Activated CD4-positive, alpha-beta memory T cell treated with anti-CD3 and anti-CD28 coated beads for 36 hours (primary cell): Measurements from ENCODE around the gene SPATA13. TPM values are rescaled to one million over a fixed set of nuclear protein-coding genes. Genes with fewer than 3 reads are reported as not detected.

Experiments
- CTCF ChIA-PET: fragments of 350-600 bp; sonication (Branson Sonifier 250); formaldehyde crosslinking; loops from one replicate; lab custom pipeline; 2021; ENCODE audit warnings: antibody characterized with exemption, inconsistent platforms; lab: Charles Lee
- POLR2A ChIA-PET: fragments of 350-600 bp; sonication (Branson Sonifier 250); formaldehyde crosslinking; loops from one replicate; lab custom pipeline; 2021; ENCODE audit warnings: antibody characterized with exemption; lab: Charles Lee
- DNase-seq: peaks from one replicate; pipeline ENCODE4 v3.0.0-alpha.2; 2020
- H3K27ac Mint-ChIP-seq: one replicate; pipeline ENCODE4 v1.8.0; 2021; ENCODE audit warnings: mixed read lengths
- H3K27me3 Mint-ChIP-seq: one replicate; pipeline ENCODE4 v1.8.0; 2021; ENCODE audit warnings: mixed read lengths
- H3K36me3 Mint-ChIP-seq: one replicate; pipeline ENCODE4 v1.8.0; 2021; ENCODE audit warnings: mixed read lengths
- H3K4me1 Mint-ChIP-seq: one replicate; pipeline ENCODE4 v1.8.0; 2021; ENCODE audit warnings: low read depth, mixed read lengths
- H3K4me3 Mint-ChIP-seq: one replicate; pipeline ENCODE4 v1.8.0; 2021; ENCODE audit warnings: mild to moderate bottlenecking, mixed read lengths
- H3K9me3 Mint-ChIP-seq: one replicate; pipeline ENCODE4 v1.8.0; 2021; ENCODE audit warnings: mixed read lengths
- intact Hi-C: fragments of 100-400 bp; cut with micrococcal nuclease; formaldehyde crosslinking; loops from one replicate; pipeline ENCODE4 v1.15.1; 2023
- total RNA-seq, 2 experiments: library from RNA; stranded (reverse); gene quantifications; one replicate each; pipeline ENCODE4 v1.2.3, GENCODE V29; 2021

SPATA13 gene
- total RNA-seq, 2 experiments from 2014 or later, result 50.3 to 50.8 TPM

- Mint-ChIP-seq H3K9me3 (no peaks in the 10 kb centered on the region), H3K36me3 (peaks cover 70% of the 10 kb centered on the region), H3K27me3 (no peaks in the 10 kb centered on the region), H3K4me3 (no peak overlapping the region), H3K4me1 (peaks cover 11% of the 10 kb centered on the region), H3K27ac (no peak overlapping the region)
- DNase-seq, result no peak
- CTCF ChIA-PET, result no interaction called here
- intact Hi-C loops, result no loop called here
- POLR2A ChIA-PET, result no interaction called here
Observed at GRCh38 chr13:24286624-24287023, 126.1 kb downstream of the SPATA13 start.

- ChIA-PET POLR2A (no interaction called here), CTCF (no interaction called here)
- peaks cover 4% of the 10 kb centered on the region for H3K4me1 Mint-ChIP-seq
- no peak overlapping the region for H3K4me3 Mint-ChIP-seq
- H3K36me3 Mint-ChIP-seq, result peaks cover 73% of the 10 kb centered on the region
- H3K9me3 Mint-ChIP-seq, result no peaks in the 10 kb centered on the region
- H3K27ac Mint-ChIP-seq, result no peak overlapping the region
- intact Hi-C loops, result no loop called here
- no peaks in the 10 kb centered on the region for H3K27me3 Mint-ChIP-seq
- DNase-seq, result no peak
Observed at GRCh38 chr13:24287748-24288287, 127.3 kb downstream of the SPATA13 start.

GRCh38 chr13:24288870-24289269 is 128.3 kb downstream of the SPATA13 start:
- H3K36me3 Mint-ChIP-seq, result peaks cover 72% of the 10 kb centered on the region
- POLR2A ChIA-PET, result no interaction called here

GRCh38 chr13:24290280-24290932 is 129.9 kb downstream of the SPATA13 start:
- intact Hi-C loops, result no loop called here
- Mint-ChIP-seq H3K27me3 (no peaks in the 10 kb centered on the region), H3K4me3 (no peak overlapping the region), H3K4me1 (no peaks in the 10 kb centered on the region), H3K27ac (no peak overlapping the region), H3K9me3 (no peaks in the 10 kb centered on the region), H3K36me3 (peaks cover 72% of the 10 kb centered on the region)
- POLR2A ChIA-PET, result no interaction called here
- DNase-seq, result no peak
- CTCF ChIA-PET, result interaction anchor here (0.8 kb wide), 1 partner anchor 16 kb away, joined by 4 read pairs; no protein-coding TSS in a partner anchor

More at GRCh38 chr13:24288870-24289269, 128.3 kb downstream of the SPATA13 start:
- CTCF ChIA-PET, result no interaction called here
- intact Hi-C loops, result no loop called here
- Mint-ChIP-seq H3K27ac (no peak overlapping the region), H3K27me3 (no peaks in the 10 kb centered on the region), H3K4me1 (no peaks in the 10 kb centered on the region), H3K9me3 (no peaks in the 10 kb centered on the region), H3K4me3 (no peak overlapping the region)
- DNase-seq, result no peak

- POLR2A ChIA-PET, result interaction anchor here (1.2 kb wide), 1 partner anchor 8 kb away, joined by 3 read pairs; no protein-coding TSS in a partner anchor
- no peaks in the 10 kb centered on the region for H3K4me1 Mint-ChIP-seq
- CTCF ChIA-PET, result interaction anchor here (0.7 to 0.9 kb wide), 2 partner anchors 44 to 703 kb away, joined by 3 read pairs; no protein-coding TSS in a partner anchor
- DNase-seq, result no peak
- H3K27me3 Mint-ChIP-seq, result no peaks in the 10 kb centered on the region
- no peak overlapping the region for H3K27ac Mint-ChIP-seq
- H3K4me3 Mint-ChIP-seq, result no peak overlapping the region
- H3K9me3 Mint-ChIP-seq, result no peaks in the 10 kb centered on the region
- H3K36me3 Mint-ChIP-seq, result peaks cover 72% of the 10 kb centered on the region
- intact Hi-C loops, result no loop called here
Observed at GRCh38 chr13:24292481-24292880, 132.0 kb downstream of the SPATA13 start.

GRCh38 chr13:24293746-24294145 is 133.2 kb downstream of the SPATA13 start:
- H3K4me1 Mint-ChIP-seq, result no peaks in the 10 kb centered on the region
- intact Hi-C loops, result no loop called here
- no peak overlapping the region for H3K27ac Mint-ChIP-seq
- H3K4me3 Mint-ChIP-seq, result no peak overlapping the region
- no peaks in the 10 kb centered on the region for H3K9me3 Mint-ChIP-seq
- H3K27me3 Mint-ChIP-seq, result no peaks in the 10 kb centered on the region
- ChIA-PET POLR2A (interaction anchor here (0.7 kb wide), 1 partner anchor 25 kb away, joined by 3 read pairs; no protein-coding TSS in a partner anchor), CTCF (interaction anchor here (0.5 to 1.1 kb wide), 2 partner anchors 8 to 65 kb away, joined by 3 read pairs; no protein-coding TSS in a partner anchor)
- no peak for DNase-seq
- peaks cover 73% of the 10 kb centered on the region for H3K36me3 Mint-ChIP-seq

- DNase-seq, result no peak
- H3K4me3 Mint-ChIP-seq, result no peak overlapping the region
- H3K9me3 Mint-ChIP-seq, result no peaks in the 10 kb centered on the region
- intact Hi-C loops, result no loop called here
- no peaks in the 10 kb centered on the region for H3K27me3 Mint-ChIP-seq
- no peak overlapping the region for H3K27ac Mint-ChIP-seq
- POLR2A ChIA-PET, result no interaction called here
- H3K36me3 Mint-ChIP-seq, result peaks cover 80% of the 10 kb centered on the region
- no peaks in the 10 kb centered on the region for H3K4me1 Mint-ChIP-seq
- CTCF ChIA-PET, result no interaction called here
Observed at GRCh38 chr13:24299488-24300114, 139.1 kb downstream of the SPATA13 start.

- POLR2A ChIA-PET, result no interaction called here
- intact Hi-C loops, result no loop called here
Observed at GRCh38 chr13:24301434-24301833, 140.9 kb downstream of the SPATA13 start.

GRCh38 chr13:24301911-24302310 is 141.4 kb downstream of the SPATA13 start:
- ChIA-PET CTCF (interaction anchor here (0.6 kb wide), 1 partner anchor 8 kb away, joined by 3 read pairs; no protein-coding TSS in a partner anchor), POLR2A (no interaction called here)
- intact Hi-C loops, result no loop called here
- Mint-ChIP-seq H3K9me3 (no peaks in the 10 kb centered on the region), H3K4me1 (no peaks in the 10 kb centered on the region), H3K27ac (no peak overlapping the region), H3K27me3 (no peaks in the 10 kb centered on the region), H3K4me3 (no peak overlapping the region), H3K36me3 (peaks cover 75% of the 10 kb centered on the region)
- no peak for DNase-seq

More at GRCh38 chr13:24301434-24301833, 140.9 kb downstream of the SPATA13 start:
- H3K9me3 Mint-ChIP-seq, result no peaks in the 10 kb centered on the region
- H3K4me1 Mint-ChIP-seq, result no peaks in the 10 kb centered on the region
- H3K36me3 Mint-ChIP-seq, result peaks cover 79% of the 10 kb centered on the region
- DNase-seq, result no peak
- CTCF ChIA-PET, result no interaction called here
- no peak overlapping the region for H3K4me3 Mint-ChIP-seq
- no peaks in the 10 kb centered on the region for H3K27me3 Mint-ChIP-seq
- no peak overlapping the region for H3K27ac Mint-ChIP-seq

- H3K4me3 Mint-ChIP-seq, result no peak overlapping the region
- ChIA-PET POLR2A (no interaction called here), CTCF (no interaction called here)
- H3K9me3 Mint-ChIP-seq, result no peaks in the 10 kb centered on the region
- no peak overlapping the region for H3K27ac Mint-ChIP-seq
- peaks cover 50% of the 10 kb centered on the region for H3K36me3 Mint-ChIP-seq
- H3K27me3 Mint-ChIP-seq, result no peaks in the 10 kb centered on the region
- H3K4me1 Mint-ChIP-seq, result no peaks in the 10 kb centered on the region
- DNase-seq, result no peak
- intact Hi-C loops, result no loop called here
Observed at GRCh38 chr13:24304620-24305019, 144.1 kb downstream of the SPATA13 start.

- no peak overlapping the region for H3K27ac Mint-ChIP-seq
- no peaks in the 10 kb centered on the region for H3K27me3 Mint-ChIP-seq
- no peaks in the 10 kb centered on the region for H3K4me1 Mint-ChIP-seq
- CTCF ChIA-PET, result interaction anchor here (0.7 to 1.5 kb wide), 2 partner anchors 78 to 387 kb away, joined by 3 to 6 read pairs; no protein-coding TSS in a partner anchor
- H3K36me3 Mint-ChIP-seq, result peaks cover 32% of the 10 kb centered on the region
- POLR2A ChIA-PET, result no interaction called here
- DNase-seq, result no peak
- intact Hi-C loops, result no loop called here
- H3K9me3 Mint-ChIP-seq, result no peaks in the 10 kb centered on the region
- no peak overlapping the region for H3K4me3 Mint-ChIP-seq
Observed at GRCh38 chr13:24306632-24307031, 146.1 kb downstream of the SPATA13 start.
